HG02885 (cell line): ENCODE results near the gene IQCF2.
"Not testable (repeated sequence)": the region's sequence is repeated elsewhere in the genome, so short reads cannot be mapped to it uniquely, and the experiment has no call there.

ENCODE experiments used
- ATAC-seq: cut with Tn5 transposase; IDR thresholded peaks from one replicate; pipeline ENCODE4 v1.9.1; 2021; ENCODE audit warnings: mild to moderate bottlenecking; ENCODE audit not compliant: unreplicated experiment, poor library complexity

Gene IQCF2

GRCh38 chr3:51875501-51875900 lies 14.1 kb downstream of the IQCF2 start, which contains the start of gene IQCF5:
Gene IQCF5 (minus strand): TSS chr3:51875601. CDS start chr3:51875531, 70 bp downstream.
- ATAC-seq, result no peak

GRCh38 chr3:51876186-51876585 lies 14.8 kb downstream of the IQCF2 start:
- no peak for ATAC-seq

- ATAC-seq, result no peak
These were observed 18.5 kb downstream of the IQCF2 start for GRCh38 chr3:51879937-51880336.

- ATAC-seq, result no peak
These were observed 25.0 kb downstream of the IQCF2 start for GRCh38 chr3:51886447-51886846.

- no peak for ATAC-seq
These were observed 26.2 kb downstream of the IQCF2 start for GRCh38 chr3:51887620-51888019.

- ATAC-seq, result no peak
These were observed 27.2 kb downstream of the IQCF2 start for GRCh38 chr3:51888463-51889105.

GRCh38 chr3:51891242-51892039 lies 30.0 kb downstream of the IQCF2 start:
- no peak for ATAC-seq

- ATAC-seq, result no peak
These were observed 33.0 kb downstream of the IQCF2 start for GRCh38 chr3:51894391-51894790.

GRCh38 chr3:51894939-51895338 lies 33.5 kb downstream of the IQCF2 start:
- ATAC-seq, result no peak

GRCh38 chr3:51896607-51897305 lies 35.3 kb downstream of the IQCF2 start:
- ATAC-seq, result no peak

GRCh38 chr3:51897391-51897790 lies 36.0 kb downstream of the IQCF2 start:
- no peak for ATAC-seq

GRCh38 chr3:51900043-51900442 lies 38.6 kb downstream of the IQCF2 start:
- not testable (repeated sequence) for ATAC-seq

GRCh38 chr3:51902361-51902760 lies 40.9 kb downstream of the IQCF2 start:
- ATAC-seq, result not testable (repeated sequence)

- no peak for ATAC-seq
These were observed 42.8 kb downstream of the IQCF2 start for GRCh38 chr3:51904034-51904823.

GRCh38 chr3:51908026-51908425 lies 46.6 kb downstream of the IQCF2 start:
- no peak for ATAC-seq
